Osteocyte (in vitro differentiated cells): ENCODE results near the gene TEX44. TPM values are rescaled to one million over a fixed set of nuclear protein-coding genes. Genes with fewer than 3 reads are reported as not detected.

Experiments
- DNase-seq: peaks from one replicate; pipeline ENCODE4 v3.0.0; 2021; ENCODE audit warnings: mixed read lengths; ENCODE audit not compliant: unreplicated experiment; ENCODE audit errors: extremely low spot score
- H3K27ac Mint-ChIP-seq: one replicate; pipeline ENCODE4 v1.8.0; 2021; ENCODE audit warnings: mild to moderate bottlenecking, mixed read lengths; ENCODE audit not compliant: unreplicated experiment
- H3K27me3 Mint-ChIP-seq: one replicate; pipeline ENCODE4 v1.8.0; 2021; ENCODE audit warnings: mixed read lengths; ENCODE audit not compliant: unreplicated experiment
- H3K36me3 Mint-ChIP-seq: one replicate; pipeline ENCODE4 v1.8.0; 2021; ENCODE audit warnings: mixed read lengths; ENCODE audit not compliant: unreplicated experiment
- H3K4me1 Mint-ChIP-seq: one replicate; pipeline ENCODE4 v1.8.0; 2021; ENCODE audit warnings: mixed read lengths; ENCODE audit not compliant: unreplicated experiment
- H3K4me3 Mint-ChIP-seq: one replicate; pipeline ENCODE4 v1.8.0; 2021; ENCODE audit warnings: mild to moderate bottlenecking, moderate library complexity, mixed read lengths; ENCODE audit not compliant: unreplicated experiment
- H3K9me3 Mint-ChIP-seq: one replicate; pipeline ENCODE4 v1.8.0; 2021; ENCODE audit warnings: mixed read lengths; ENCODE audit not compliant: unreplicated experiment
- total RNA-seq: library from RNA; stranded (reverse); gene quantifications from 2 replicates; pipeline ENCODE4 v1.2.1, GENCODE V29; 2021
- TF ChIP-seq, protein P1 (sequence below): fragments of 200-600 bp; sonication (generic); IDR thresholded peaks from 2 replicates; pipeline ENCODE4 v1.5.0; 2021; ENCODE audit warnings: antibody characterized with exemption, mild to moderate bottlenecking, moderate library complexity

TEX44 gene
- total RNA-seq, 1 donor from 2014 or later = not detected

DNA sequence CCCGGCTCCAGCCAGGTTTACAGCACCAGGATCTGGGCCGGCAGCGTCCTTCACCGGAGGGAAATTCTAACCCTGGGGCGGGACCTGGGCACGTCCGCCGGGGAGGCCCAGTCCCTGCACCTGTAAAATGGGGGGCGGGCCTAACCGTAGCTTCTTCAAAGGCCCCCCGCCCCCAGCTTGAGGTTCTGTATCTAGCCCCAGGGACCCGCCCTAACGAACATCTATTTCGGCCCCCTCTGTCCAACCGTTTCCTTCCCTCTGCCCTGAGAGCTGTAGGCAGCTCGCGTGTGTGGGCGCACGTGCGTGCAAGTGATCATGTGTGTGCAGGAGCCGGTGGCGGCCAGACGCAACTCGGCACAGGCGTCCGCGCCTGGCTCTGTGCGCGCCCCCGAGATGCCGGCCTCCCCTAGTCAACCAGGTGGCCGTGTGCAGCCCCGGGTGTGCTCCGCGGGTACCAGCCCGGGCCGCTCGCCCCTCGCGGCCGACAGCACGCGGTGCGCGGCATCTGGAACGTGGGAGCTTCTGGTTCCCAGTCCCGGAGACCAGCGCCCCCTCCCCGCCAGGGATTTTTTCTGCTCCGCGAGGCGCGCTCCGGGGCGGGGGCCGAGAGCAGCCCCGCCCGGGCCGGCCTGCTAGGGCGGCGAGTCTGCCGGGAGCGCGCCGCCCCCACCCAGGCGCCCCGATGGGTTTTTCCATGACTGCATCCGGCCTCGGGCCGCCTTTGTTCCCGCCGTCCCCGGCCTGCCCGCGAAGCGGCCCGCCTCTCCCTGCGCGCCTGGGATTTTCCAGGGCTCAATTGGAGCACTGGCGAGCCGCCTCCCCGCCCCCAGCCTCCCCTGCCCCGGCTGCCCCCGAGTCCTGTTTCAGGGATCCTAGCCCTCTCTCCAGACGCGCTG is 21.2 kb downstream of the TEX44 start:
- peak; percentile 96 for DNase-seq
- TF ChIP-seq, protein P1, sequence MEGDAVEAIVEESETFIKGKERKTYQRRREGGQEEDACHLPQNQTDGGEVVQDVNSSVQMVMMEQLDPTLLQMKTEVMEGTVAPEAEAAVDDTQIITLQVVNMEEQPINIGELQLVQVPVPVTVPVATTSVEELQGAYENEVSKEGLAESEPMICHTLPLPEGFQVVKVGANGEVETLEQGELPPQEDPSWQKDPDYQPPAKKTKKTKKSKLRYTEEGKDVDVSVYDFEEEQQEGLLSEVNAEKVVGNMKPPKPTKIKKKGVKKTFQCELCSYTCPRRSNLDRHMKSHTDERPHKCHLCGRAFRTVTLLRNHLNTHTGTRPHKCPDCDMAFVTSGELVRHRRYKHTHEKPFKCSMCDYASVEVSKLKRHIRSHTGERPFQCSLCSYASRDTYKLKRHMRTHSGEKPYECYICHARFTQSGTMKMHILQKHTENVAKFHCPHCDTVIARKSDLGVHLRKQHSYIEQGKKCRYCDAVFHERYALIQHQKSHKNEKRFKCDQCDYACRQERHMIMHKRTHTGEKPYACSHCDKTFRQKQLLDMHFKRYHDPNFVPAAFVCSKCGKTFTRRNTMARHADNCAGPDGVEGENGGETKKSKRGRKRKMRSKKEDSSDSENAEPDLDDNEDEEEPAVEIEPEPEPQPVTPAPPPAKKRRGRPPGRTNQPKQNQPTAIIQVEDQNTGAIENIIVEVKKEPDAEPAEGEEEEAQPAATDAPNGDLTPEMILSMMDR = peak; percentile 47
- no peaks in the 10 kb centered on the region for H3K9me3 Mint-ChIP-seq
- H3K27ac Mint-ChIP-seq = peak overlapping the region; percentile 98
- H3K4me3 Mint-ChIP-seq = peak overlapping the region; percentile 75
- H3K36me3 Mint-ChIP-seq = no peaks in the 10 kb centered on the region
- peaks cover 51% of the 10 kb centered on the region for H3K4me1 Mint-ChIP-seq
- H3K27me3 Mint-ChIP-seq = no peaks in the 10 kb centered on the region

DNA sequence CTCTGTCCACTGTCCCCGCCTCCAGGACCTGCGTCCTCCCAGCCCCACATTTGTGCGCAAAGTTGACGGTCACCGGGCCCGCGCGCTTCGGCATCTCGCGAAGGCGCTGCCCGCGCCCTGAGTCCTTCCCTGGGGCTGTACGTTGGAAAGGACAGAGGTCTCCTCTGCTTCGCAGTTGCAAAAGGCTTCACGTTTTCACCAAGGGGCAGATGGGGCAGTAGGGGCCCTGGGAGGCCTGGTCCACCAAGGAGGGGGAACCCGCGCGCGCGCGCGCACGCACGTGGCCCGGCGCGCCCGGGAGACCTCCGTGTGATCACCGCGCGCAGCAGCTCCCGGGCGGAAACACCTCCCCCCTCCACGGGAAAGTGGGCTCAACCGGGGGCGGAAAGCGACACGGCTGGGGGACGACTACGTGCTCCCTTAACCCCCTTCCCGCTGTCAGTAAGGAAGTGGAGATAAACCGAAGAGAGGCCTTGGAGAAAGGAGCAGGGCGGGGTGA is 21.9 kb downstream of the TEX44 start:
- no peaks in the 10 kb centered on the region for H3K27me3 Mint-ChIP-seq
- H3K4me3 Mint-ChIP-seq = peak overlapping the region; percentile 75
- TF ChIP-seq, protein P1 = no peak
- peaks cover 51% of the 10 kb centered on the region for H3K4me1 Mint-ChIP-seq
- no peaks in the 10 kb centered on the region for H3K36me3 Mint-ChIP-seq
- DNase-seq = no peak
- H3K9me3 Mint-ChIP-seq = no peaks in the 10 kb centered on the region
- H3K27ac Mint-ChIP-seq = peak overlapping the region; percentile 97

DNA sequence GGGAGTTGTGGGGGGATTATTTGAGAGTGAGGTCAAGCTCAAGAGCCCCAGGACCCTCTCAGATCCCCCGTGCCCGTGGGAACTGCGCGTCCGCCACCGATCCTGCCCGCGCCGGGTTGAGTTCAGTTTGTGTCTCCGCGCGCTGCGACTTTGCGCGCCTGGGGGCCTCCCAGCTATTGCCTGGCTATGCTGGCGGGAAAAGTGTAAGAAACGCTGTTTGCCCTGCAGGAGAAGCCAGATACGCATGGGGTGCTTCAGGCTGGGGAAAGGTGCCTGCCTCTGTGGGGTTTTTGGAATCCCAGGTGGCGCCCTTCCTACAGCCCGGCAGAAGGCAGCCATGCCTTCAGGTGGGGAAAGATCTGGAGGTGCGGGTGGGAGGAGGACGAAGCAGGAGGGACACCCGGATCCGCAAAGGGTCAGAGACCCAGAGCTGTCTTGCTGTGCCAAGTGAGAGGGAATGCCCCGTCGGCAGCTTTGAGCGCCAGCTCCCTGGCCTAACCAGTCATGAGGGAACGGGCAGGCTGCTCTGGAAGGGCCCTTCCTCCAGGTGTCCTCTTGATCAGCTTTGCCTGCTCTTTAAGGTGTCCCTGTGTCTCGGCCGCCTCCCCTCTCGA is 22.5 kb downstream of the TEX44 start:
- H3K4me3 Mint-ChIP-seq = peak overlapping the region; percentile 75

DNA sequence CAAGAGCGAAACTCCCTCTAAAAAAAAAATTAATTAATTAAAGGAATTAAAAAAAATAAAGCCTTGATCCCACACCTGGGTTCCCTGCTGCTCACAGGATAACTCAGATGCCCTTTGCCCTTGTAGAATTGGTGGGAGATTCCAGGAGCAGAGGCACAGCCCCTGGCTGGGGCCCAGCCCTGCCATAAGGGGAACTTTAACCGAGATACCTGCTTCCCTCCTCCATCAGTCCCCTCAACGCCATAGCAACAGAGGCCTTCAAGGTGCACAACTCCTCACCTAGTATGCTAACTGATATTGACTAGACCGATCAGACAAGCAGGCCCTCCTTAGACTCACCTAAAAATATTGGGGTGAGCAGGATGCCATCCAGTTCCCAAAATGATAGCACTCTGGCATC is 23.6 kb downstream of the TEX44 start:
- peaks cover 46% of the 10 kb centered on the region for H3K4me1 Mint-ChIP-seq
- no peaks in the 10 kb centered on the region for H3K9me3 Mint-ChIP-seq
- DNase-seq = no peak
- H3K27ac Mint-ChIP-seq = peak overlapping the region; percentile 36
- H3K4me3 Mint-ChIP-seq = no peak overlapping the region
- no peaks in the 10 kb centered on the region for H3K27me3 Mint-ChIP-seq
- TF ChIP-seq, protein P1 = no peak
- H3K36me3 Mint-ChIP-seq = no peaks in the 10 kb centered on the region

More for the DNA sequence above, 22.5 kb downstream of the TEX44 start:
- Mint-ChIP-seq H3K27me3 (no peaks in the 10 kb centered on the region), H3K27ac (peak overlapping the region; percentile 97), H3K9me3 (no peaks in the 10 kb centered on the region), H3K4me1 (peaks cover 51% of the 10 kb centered on the region), H3K36me3 (no peaks in the 10 kb centered on the region)
- no peak for DNase-seq
- TF ChIP-seq, protein P1 = no peak
